Measurements from ENCODE around the gene ANKRD29. TPM values are rescaled to one million over a fixed set of nuclear protein-coding genes. Genes with fewer than 3 reads are reported as not detected.

The ANKRD29 gene
- total and polyA plus RNA-seq, 9 of the 15 experiments (the other 6 are each of a cell fraction or from before 2014, with no cell fraction given) = 0.36 TPM; not detected in 8

DNA sequence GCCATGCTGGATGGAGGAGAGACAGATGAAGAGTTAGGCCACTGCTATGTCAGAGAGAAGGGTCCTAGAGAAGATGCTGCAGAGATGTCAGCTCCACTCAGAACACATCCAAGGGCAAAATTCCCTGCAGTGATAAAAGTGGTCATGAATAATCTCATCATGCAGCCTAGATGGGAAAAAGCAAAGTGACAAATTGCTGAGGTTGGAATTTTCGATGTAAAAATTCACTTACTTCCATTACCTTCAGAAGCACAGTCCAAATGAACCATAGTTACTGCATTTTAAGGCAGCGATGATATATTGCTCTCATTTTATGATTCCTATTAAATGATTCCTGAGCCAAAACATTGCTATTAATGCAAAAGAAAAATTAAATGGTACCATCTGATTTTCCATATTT lies 16.4 kb downstream of the ANKRD29 start:
- 0% methylated on average over 2 of the region's 2 CpGs for WGBS (ENCODE audit: insufficient coverage, low coverage, missing lambda C conversion rate)
- no TSS peak for BruUV-seq (replicated peaks)
- Histone ChIP-seq H2AFZ (ENCODE audit: low read depth, low read length) (no peak overlapping the region), H3K4me2 (ENCODE audit: insufficient read depth, low read length) (no peak overlapping the region), H3K27ac (ENCODE audit: extremely low read depth, low read depth, low read length) (no peak overlapping the region), H3K4me1 (replicated peaks in 1 of 2; ENCODE audit: control insufficient read depth in 2 of 2, insufficient read depth in 2 of 2, low read length in 2 of 2) (no peaks in the 10 kb centered on the region), H3K9me3 (replicated peaks; ENCODE audit: control insufficient read depth, insufficient read depth, low read depth, low read length) (0 out of 2 replicates have a peak, but pooled peaks cover 2% of the 10 kb centered on the region), H3K4me3 (no peak overlapping the region), H3K27me3 (ENCODE audit: control insufficient read depth in 2 of 2, insufficient read depth in 2 of 2, low read length in 2 of 2) (peaks cover 30 to 46% of the 10 kb centered on the region in 2 experiments; a peak in 4 of 5 replicates), H3K79me2 (ENCODE audit: control insufficient read depth, insufficient read depth, low read length) (no peaks in the 10 kb centered on the region), H4K20me1 (replicated peaks; ENCODE audit: control insufficient read depth, insufficient read depth, low read length) (no peaks in the 10 kb centered on the region), H3K36me3 (ENCODE audit: control insufficient read depth, insufficient read depth, low read length) (no peaks in the 10 kb centered on the region), H3K9ac (ENCODE audit: insufficient read depth in 1 of 2, low read depth in 2 of 2, low read length in 2 of 2) (no peak overlapping the region), H3K9me1 (ENCODE audit: control insufficient read depth, insufficient read depth, low read length) (no peaks in the 10 kb centered on the region)
- intact Hi-C loops (cut with micrococcal nuclease) = no loop called here
- CTCF ChIA-PET (ENCODE audit: low intra/inter-chr PET ratio) = no interaction called here
- no peak for ATAC-seq
- POLR2A ChIA-PET = no interaction called here
- in situ Hi-C loops (cut with MboI) = no loop called here
- no peak for FAIRE-seq
- no peak for DNase-seq (ENCODE audit: extremely low read depth in 1 of 4, low spot score in 3 of 4)
- peak; percentile 58 for TF ChIP-seq MAFF (IDR thresholded peaks at IDR 0.05; ENCODE audit: low read length)
- peak; percentile 68 for TF ChIP-seq MAFG (tag; conservative IDR thresholded peaks at IDR 0.05)
- TF ChIP-seq C11orf30 (IDR thresholded peaks at IDR 0.05; ENCODE audit: low read depth) = peak; percentile 46; the same call in 1 of the 2 replicates
- TF ChIP-seq ZNF316 (IDR thresholded peaks at IDR 0.05) = peak; percentile 68
- TF ChIP-seq EWSR1 (IDR thresholded peaks at IDR 0.05; ENCODE audit: borderline replicate concordance, low read depth, partially characterized antibody) = no peak
- 0 out of 2 replicates have a peak, but pooled peaks have one; percentile 38 for TF ChIP-seq MAFK (IDR thresholded peaks at IDR 0.05; ENCODE audit: low read length)
- TF ChIP-seq ZNF3 (CRISPR knock-in tag; IDR thresholded peaks at IDR 0.05) = no peak
